NCI-H1417 (cell line): ENCODE results near the gene TBCCD1.
"Not testable (repeated sequence)": the region's sequence is repeated elsewhere in the genome, so short reads cannot be mapped to it uniquely, and the experiment has no call there.

Experiments used
- DNase-seq, 3 experiments: peaks; one replicate each; lab custom pipeline; 2025; lab: John Stamatoyannopoulos, UW

TBCCD1 gene

DNA sequence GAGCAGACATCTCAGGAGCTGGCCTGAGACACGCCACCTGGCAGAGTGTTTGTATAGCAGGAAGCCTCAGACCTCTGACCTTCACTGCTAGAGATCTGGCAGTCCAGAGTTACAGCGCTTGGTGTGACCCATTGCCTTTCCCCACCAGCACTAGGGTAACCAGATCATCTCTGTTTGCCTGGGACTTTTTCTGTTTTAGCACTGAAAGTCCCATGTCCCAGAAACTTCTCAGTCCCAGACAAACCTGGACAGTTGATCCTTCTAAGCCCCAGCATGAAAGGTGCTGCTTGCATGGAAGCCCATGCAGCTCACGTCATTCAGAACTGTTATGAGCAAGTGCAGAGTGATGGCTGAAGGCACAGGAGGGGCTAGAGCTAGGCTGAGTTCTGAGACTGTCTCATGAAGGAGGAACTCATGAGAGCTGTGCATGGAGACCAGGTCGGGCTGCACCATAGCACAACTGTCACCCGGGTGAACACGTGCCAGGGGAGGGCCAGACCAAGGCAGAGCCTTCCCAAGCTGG is 27.5 kb upstream of the TBCCD1 start:
- no peak for DNase-seq

DNA sequence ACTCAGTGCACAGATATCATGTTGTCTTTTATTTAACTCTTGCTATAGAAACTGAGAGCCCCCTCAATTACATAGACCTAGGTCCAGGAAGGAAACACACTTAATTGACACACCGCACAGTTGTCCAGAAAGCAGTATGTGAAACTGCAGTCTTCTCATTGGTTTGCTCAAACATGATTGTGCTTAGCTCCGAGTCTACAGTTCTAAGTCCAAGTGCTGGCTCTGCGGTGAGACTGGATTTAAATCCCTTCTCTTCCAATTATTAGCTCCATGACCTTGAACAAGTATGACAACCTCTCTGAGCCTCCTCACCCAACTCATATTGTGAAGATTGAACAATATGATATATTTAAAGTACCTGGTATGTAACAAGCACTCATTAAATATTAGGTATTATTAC is 26.7 kb upstream of the TBCCD1 start:
- no peak for DNase-seq

DNA sequence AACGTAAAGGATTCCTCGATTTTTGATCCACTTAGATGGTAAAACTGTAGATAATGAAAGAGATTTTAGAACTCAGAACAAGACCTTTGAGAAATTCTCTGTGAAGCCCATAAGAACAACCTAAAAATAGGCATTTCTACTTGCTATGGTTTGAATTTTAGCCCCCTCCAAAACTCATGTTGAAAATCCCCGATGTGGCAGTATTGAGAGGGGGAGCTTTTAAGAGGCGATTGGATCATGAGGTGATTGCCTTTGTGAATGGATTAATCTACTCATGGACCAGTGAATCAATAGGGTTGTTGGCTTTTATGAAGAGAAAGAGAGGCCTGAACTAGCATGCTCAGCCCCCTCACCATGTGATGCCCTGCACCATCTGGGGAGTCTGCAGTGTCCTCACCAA is 25.5 kb upstream of the TBCCD1 start:
- no peak for DNase-seq

DNA sequence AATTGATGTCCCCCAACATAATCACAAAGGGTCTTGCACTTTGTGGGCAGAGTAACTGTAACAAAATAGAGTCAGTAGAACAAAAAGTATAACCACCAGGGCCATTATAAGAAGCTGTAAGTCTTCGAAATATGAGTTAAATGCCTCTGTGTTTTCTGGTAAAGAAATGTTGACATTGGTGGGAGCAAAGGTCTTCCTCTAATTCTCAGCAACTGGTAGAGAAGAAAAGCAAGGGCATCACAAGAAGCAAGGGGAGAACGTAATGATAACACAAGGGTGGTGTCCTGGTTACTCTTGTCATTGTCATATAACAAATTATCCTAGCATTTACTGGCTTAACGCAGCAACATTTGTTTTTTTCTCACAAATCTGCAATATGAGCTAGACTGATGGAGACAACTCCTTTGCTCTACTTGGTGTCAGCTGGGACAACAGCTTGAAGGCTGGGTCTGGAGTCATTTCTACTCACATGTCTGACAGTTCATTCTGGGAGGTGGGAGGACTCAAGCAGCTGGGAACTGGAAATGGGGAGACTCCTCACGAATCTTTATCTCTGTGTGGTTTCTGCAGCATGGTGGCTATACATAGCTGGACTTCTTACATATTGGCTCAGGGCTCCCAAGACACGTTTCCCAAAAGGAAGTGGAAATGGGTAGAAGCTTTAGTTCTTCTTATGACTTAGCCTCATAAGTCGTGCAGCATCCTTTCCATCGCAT is 23.6 kb upstream of the TBCCD1 start:
- no peak for DNase-seq

DNA sequence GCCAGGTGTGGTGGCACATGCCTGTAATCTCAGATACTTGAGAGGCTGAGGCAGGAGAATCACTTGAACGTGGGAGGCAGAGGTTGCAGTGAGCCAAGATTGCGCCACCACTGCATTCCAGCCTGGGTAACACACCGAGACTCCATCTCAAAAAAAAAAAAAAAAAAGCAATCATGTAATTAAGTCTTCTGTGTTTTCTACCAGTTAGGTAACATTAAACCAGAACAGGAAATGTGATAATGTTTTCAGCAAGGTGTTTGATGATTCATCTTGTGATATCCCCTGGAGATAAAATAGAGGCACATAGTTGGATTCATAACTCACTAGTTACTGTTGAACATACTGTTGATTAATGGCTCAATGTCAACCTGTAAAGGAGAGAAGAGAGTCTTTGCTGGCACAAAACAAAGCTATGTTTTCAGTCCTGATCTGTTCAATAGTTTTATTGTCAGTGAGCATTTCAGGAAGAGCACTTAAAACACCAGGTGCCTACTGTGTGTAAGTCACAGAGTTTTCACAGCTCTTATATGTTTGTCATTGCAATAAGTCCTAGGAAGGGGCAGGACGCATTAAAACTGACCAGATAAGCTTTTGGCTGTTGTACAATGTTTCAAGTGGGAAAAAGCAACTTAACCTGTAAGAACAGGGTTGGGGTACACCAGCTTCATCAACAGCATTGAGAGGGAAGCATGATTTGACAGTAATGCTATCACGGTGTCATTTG is 22.9 kb upstream of the TBCCD1 start:
- DNase-seq, result peak in 2 of 3 experiments; percentile 12 to 55

DNA sequence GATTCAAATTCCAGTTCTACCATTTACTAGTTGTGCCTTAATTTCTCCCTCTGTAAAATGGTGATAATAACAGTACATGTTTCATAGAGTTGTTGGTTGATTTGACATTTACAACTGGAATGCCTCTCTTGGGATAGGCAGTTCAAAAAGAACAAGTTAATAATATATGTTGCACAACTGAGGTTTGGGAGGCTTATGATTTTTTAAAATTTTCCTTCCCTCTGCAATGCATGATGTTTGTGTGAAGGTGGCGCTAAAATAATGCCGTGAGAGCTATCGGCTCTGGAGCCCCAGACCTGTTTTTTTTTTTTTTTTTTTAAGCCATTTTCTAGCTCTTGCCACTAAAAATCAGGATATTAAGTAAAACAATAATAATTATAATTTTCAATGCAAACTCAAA is 22.0 kb upstream of the TBCCD1 start:
- no peak for DNase-seq

DNA sequence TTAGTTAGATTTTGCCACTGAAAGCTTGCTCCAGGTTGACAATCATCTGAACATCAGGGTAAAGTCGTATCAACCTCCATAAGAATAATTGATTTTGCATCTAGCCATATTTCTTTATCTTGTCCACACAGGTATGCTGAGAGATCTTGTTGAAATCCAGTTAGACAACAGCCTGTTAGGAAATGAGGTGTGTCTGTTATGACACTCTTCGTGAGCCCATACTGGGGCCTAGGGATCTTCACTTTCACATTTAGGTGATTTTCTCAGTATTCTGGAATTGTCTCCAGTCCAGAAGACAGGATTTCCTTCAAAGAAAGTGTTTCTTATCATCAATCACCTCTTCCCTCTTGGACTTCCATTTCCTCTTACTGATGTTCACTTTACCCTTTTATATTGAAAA is 21.5 kb upstream of the TBCCD1 start:
- DNase-seq, result no peak

DNA sequence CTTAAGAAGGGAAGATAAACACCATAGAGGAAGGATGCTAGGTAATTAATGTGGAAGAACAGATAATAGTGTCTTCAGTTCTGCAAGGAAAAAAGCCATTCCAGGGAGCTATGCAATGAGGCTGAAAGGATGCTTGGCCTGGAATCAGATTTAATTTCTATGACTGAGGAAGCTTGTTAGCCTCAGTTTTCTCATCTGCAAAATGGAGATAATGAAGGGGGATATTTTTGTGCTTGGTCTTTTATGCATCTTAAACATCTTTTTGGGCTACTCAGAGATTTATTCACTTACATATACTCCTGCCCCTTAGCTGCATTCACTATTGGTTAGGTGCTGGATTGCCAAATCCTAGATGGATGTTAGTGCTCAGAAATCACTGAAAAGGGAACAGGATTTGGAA is 20.0 kb upstream of the TBCCD1 start:
- no peak for DNase-seq

DNA sequence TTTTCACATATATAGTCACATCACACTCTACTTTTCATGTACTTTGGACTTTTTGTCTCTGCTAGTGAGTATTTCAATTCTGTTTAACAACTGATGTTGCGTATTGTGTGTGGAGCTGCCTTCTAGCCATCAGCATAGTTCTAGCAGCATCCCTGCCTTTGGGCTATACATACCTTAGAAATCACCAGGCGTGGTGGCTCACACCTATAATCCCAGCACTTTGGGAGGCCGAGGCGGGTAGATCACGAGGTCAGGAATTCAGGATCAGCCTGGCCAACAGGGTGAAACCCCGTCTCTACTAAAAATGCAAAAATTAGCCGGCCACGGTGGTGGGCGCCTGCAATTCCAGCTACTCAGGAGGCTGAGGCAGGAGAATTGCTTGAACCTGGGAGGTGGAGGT is 19.1 kb upstream of the TBCCD1 start:
- not testable (repeated sequence) for DNase-seq

DNA sequence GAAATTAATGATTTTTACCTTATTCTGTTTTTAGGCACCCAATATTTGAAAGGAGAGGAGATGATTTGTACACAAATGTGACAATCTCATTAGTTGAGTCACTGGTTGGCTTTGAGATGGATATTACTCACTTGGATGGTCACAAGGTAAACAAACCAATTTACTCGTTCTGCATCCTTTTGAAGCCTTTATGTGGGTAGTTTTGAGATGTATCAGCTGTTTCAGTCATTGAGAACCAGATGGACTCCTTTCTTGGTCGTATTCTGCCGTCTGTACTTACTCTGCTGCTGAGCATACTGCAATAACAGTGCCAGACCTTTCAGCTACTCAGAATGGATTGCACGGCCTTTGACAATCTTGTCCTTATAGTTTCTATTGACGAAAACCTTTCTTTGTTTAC is 16.7 kb upstream of the TBCCD1 start:
- no peak for DNase-seq

DNA sequence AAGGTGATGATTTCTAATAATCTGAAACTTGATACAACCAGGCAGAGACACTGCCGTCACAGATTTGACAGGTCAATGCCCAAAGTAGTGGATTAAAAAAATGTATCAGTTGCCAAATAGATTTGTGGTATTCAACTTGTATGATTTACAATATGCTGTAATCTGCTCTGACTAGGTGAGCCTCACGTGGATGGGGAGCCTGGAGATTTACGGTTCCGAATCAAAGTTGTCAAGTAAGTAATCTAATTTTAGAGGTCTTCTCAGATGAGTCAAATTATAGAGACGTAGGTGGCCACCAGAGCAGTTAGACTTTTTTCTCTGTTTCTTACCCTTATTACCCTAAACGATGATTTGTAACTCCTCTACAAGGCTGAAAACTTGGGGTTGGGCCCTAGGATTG is 15.4 kb upstream of the TBCCD1 start:
- no peak for DNase-seq

DNA sequence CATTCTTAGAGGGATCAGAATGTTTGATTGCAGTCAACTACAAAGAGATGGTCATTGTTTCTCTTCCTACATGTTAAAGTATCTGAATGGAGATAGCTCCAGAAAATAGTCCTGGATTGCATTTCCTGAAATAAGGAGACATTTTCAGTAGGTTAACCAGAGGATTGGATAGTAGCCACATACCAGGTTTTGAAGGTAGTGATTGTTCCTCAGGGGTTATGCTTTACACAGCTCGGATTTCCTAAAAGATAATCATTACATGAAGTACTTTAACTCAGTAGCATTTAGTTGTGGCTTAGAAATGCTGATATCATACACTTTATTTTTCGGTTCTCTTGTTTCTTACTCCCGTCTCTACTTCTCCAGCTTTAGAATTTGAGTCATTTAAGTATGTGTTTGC is 13.6 kb upstream of the TBCCD1 start:
- no peak for DNase-seq

DNA sequence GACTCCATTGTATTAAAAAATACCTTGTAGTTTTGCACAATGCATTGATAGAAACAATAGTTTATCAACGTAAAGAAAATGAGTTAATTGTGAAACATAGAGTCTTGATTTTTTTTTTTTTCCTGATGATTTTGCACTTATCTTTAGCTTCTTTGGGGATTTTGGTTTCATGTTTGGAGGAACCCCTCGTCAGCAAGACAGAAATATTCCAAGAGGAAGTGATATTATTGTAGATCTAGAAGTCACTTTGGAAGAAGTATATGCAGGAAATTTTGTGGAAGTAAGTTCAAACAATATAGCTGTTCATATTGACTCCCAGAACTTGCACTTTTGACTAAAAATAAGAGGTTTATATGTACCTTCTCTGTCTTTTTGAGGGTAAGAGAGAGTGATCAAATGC is 10.4 kb upstream of the TBCCD1 start:
- no peak for DNase-seq

DNA sequence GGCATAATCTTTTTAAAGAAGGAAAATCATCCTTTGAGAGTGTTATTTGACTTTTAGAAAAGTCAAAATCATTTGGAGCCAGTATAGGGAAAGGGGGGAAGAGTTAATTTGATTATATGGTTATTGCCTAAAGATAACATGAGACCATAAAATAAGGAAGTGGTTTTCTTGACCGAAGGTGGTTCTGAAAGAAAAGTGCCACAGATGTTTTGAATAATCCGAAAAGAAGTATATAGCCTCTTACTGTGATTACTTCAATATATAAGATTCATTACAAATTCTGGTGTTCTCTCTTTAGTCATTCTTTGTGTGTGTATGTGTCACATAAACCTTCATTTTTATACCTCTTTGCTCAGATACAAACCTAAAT is 4.5 kb upstream of the TBCCD1 start:
- no peak for DNase-seq

DNA sequence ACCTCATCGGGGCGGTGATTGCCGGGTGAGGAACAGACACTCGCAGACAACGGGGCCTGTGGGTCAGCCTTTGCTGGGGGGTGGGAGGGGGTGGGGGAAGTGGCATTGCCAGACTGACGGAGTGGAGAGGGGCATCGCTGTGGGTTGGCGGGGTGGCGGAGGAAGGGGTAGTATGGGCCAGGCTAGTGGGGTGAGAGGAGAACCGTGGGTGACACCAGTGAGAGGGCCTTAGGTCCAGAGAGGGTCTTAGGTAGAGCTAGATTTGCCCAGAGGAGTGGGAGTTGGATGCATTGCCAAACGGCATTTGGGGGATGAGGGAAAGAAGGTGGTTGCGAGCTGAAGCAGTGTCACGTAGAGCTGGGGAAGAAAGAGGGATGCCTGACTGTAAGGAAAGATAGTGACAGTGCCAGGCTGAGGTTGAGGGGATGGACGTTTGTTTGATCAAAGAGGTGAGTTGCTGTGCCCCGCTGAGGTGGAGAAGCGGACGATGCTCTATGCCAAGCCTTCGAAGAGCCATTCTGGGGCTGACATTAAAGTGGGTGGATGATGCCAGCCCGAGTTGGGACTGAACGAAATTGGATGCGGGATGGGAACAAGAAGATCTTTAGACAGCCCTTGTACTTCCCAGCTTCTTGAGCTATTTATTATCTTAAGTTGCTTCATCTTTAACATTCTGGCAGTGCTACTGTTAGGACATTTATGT is 4.0 kb upstream of the TBCCD1 start:
- peak in 1 of 3 experiments; percentile 44 for DNase-seq

DNA sequence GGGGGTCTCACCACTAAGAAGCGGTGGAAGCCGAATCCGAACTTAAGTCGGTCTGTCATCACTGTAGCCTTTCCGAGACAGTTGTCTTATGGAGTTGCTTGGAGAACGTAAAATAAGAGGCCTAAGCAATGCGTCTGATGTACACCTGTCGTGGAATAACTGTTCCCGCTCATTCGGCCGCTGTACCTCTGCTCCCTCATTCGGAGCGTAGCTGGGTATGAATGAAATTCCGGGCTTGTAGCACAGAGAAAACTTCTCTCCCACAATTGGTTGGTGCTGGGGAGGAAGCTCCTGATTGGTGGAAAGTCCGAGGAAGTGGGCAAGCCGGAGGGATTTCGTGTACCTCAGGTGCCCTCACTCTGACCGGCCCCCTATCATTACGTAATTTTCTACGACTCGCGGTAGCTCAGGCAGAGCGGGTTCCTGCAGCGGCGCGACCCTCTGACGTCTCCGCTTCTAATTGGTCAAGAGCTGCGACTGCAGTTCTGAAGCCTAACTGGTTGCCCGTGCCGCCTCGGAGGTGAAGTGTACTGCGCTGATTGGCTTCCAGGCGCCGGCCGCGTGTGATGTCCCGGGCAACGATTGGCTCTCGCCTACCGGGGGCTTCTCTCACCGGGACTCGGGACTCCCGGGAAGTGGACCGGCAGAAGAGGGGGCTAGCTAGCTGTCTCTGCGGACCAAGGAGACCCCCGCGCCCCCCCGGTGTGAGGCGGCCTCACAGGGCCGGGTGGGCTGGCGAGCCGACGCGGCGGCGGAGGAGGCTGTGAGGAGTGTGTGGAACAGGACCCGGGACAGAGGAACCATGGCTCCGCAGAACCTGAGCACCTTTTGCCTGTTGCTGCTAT is 3.2 kb upstream of the TBCCD1 start, which contains the start of gene DNAJB11:
Gene DNAJB11, plus strand, starts transcription at position 625 of the 845 bp plus-strand sequence. Its CDS starts 178 bp downstream, at position 803.
- DNase-seq, result peak; percentile 98 to 100 (median 99)

DNA sequence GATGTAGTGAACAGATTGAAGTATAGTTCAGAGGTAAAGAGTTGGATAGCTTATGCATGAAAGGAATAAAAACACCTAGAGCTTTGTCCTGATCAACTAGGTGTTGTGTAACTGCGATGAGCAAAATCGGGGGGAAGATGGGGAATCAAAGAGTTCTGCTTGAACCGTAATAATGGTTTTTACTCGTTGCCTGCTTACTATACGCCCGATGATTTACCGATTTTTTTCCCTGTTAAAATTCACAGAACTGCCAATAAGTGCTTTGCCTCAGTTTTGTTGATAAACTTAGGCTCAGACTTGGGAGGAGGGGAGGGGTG is 2.6 kb upstream of the TBCCD1 start:
- DNase-seq, result no peak

DNA sequence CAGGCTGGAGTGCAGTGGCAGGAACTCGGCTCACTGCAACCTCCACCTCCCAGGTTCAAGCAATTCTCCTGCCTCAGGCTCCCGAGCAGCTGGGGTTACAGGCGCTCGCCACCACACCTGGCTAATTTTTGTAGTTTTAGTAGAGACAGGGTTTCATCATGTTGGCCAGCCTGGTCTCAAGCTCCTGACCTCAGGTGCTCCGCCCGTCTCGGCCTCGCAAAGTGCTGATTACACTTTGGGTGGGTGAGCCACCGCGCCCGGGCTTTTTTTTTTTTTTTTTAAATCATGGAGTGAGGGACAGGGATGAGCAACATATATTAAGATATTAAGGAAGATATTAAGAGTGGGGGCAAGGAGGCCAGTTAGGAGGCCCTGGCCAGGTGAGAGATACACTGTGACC is 2.2 kb upstream of the TBCCD1 start:
- not testable (repeated sequence) for DNase-seq

DNA sequence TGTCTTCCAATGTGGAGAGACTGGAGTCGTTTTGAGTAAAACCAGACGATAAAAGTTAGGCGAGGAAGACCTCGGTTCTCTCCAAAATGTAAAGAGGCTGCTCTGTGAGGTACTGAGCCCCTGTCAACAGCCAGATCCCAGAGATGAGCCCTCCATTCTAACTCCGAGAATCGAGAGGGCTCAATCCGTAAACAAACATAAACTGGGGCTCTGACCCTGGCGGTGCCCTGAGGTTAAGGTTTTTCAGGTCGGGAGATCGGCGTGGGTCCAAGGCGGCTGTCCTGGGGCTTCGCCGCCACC is 417 bp downstream of the TBCCD1 start:
- no peak for DNase-seq

DNA sequence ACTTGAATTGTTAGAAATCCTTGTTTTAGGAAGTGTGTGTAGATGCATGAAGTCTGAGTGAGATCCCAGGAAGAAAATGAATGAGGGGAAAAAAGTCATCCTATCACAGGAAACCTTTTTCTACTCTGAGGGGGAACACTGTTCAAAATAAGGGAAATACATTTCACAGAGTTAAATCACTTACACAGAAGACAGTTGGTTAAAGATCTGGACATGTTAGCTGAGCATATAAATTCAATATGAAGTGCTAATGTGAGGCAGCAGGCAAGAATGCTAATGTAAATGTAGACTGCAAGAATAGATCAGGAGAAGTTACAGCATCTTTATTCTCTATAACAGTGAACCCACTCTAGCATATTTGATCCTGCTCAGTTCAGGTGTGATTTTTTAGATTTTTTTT is 2.6 kb downstream of the TBCCD1 start:
- no peak for DNase-seq

DNA sequence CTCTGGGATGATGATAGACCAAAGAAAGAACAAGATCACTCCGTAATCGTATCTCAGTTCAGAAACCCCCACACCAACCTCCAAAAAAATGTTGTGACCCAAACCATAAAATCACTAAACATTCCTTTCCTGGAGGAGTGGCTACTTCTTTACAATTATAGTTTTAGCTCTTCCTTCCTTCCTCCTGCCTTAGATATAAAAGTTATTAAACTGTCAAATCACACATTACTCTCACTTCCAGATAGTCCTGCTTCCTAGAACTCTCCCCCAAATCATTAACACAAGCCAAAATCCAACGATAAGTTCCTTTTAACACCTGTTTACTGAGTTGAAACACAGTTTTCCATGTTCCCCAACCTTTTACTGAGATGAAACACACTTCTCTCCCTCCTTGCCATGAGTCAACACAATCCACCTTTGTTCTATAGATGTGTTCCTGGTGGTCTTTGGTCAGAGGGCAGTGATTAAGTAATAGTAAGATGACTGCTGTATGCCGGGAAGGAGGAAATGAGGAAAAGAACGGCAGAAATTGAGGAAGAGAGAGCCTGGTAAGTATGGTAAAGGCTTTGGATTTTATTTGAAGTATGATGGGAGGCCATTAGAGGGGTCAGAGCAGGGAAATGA is 14.6 kb downstream of the TBCCD1 start:
- DNase-seq, result no peak

DNA sequence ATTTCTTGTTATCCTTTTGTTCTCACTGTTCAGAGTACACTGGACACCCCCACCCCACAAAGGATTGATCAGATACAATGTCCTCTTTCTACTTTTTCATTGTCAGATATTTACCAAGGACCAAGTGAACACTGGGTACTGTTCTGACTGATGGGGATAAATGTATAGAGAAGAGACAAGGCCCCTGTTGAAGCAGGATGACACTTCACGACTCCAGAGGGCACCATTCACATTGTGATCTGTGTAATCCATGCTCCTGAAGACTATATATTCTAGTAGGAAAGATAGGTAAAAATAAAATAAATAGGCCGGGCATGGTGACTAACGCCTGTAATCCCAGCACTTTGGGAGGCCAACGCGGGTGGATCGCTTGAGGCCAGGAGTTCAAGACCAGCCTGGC is 15.8 kb downstream of the TBCCD1 start:
- DNase-seq, result peak in 1 of 3 experiments; percentile 16
